A673 (cell line): ENCODE measurements around the gene CHRNA4.

Experiments used
- CTCF ChIP-seq: fragments of 300-800, 200-600 bp; sonication (generic); conservative IDR thresholded peaks from 2 replicates; pipeline ENCODE4 v1.5.1; 2017; ENCODE audit warnings: low read depth, mild to moderate bottlenecking, antibody characterized with exemption, low read length, moderate library complexity, mixed read lengths
- EZH2 ChIP-seq: fragments of 200-600 bp; sonication (generic); IDR thresholded peaks from 2 replicates; pipeline ENCODE4 v1.6.1; 2017; ENCODE audit warnings: borderline replicate concordance, low read depth, mild to moderate bottlenecking, mixed read lengths, antibody characterized with exemption, low read length; ENCODE audit not compliant: poor library complexity, severe bottlenecking

GRCh38 chr20:63384336-63384735 lies 23.2 kb upstream of the CHRNA4 start:
- no peak for TF ChIP-seq CTCF
- TF ChIP-seq EZH2, result no peak
